OCI-LY1 (cell line): Measurements from ENCODE around the gene SLC9A7.

Source experiments
- H2AFZ ChIP-seq: fragments of 200-600 bp; sonication (generic), shearing (Covaris generic); 2 replicates; pipeline ENCODE4 v1.6.0; 2014; ENCODE audit warnings: antibody characterized with exemption, mild to moderate bottlenecking, low read length
- H3F3A ChIP-seq: fragments of 200-600 bp; sonication (generic), shearing (Covaris generic); 2 replicates; pipeline ENCODE4 v1.6.0; 2014; ENCODE audit warnings: mild to moderate bottlenecking, antibody characterized with exemption, low read length, moderate library complexity; ENCODE audit not compliant: insufficient read depth
- H3K27ac ChIP-seq: fragments of 200-600 bp; sonication (generic); 2 replicates; pipeline ENCODE4 v1.5.1; 2014; ENCODE audit warnings: low read length, mixed run types, mild to moderate bottlenecking, low read depth; ENCODE audit not compliant: poor library complexity, severe bottlenecking
- H3K27me3 ChIP-seq: fragments of 200-600 bp; sonication (generic); 2 replicates; pipeline ENCODE4 v1.6.0; 2014; ENCODE audit warnings: antibody characterized with exemption, mild to moderate bottlenecking, low read length, moderate library complexity; ENCODE audit not compliant: insufficient read depth
- H3K36me3 ChIP-seq: fragments of 200-600 bp; sonication (generic); 2 replicates; pipeline ENCODE4 v1.6.1; 2014; ENCODE audit warnings: mild to moderate bottlenecking, antibody characterized with exemption, low read length, moderate library complexity, mixed read lengths; ENCODE audit not compliant: insufficient read depth
- H3K4me1 ChIP-seq: fragments of 200-600 bp; sonication (generic); 2 replicates; pipeline ENCODE4 v1.5.1; 2014; ENCODE audit warnings: mild to moderate bottlenecking, low read length, moderate library complexity; ENCODE audit not compliant: insufficient read depth, severe bottlenecking
- H3K4me2 ChIP-seq: fragments of 200-600 bp; sonication (generic), shearing (Covaris generic); 2 replicates; pipeline ENCODE4 v1.6.1; 2014; ENCODE audit warnings: low read length
- H3K4me3 ChIP-seq: fragments of 200-600 bp; sonication (generic); 2 replicates; pipeline ENCODE4 v1.5.1; 2014; ENCODE audit warnings: low read length, low read depth, mild to moderate bottlenecking, mixed read lengths; ENCODE audit not compliant: poor library complexity, severe bottlenecking
- H3K79me2 ChIP-seq: fragments of 200-600 bp; shearing (Covaris generic); 2 replicates; pipeline ENCODE4 v1.6.1; 2016; ENCODE audit warnings: mixed run types, low read length, mixed read lengths; ENCODE audit not compliant: insufficient read depth
- H3K9ac ChIP-seq: fragments of 200-600 bp; sonication (generic), shearing (Covaris generic); 2 replicates; pipeline ENCODE4 v1.6.1; 2014; ENCODE audit warnings: mild to moderate bottlenecking, low read length, mixed read lengths
- H3K9me2 ChIP-seq: fragments of 200-600 bp; sonication (generic), shearing (Covaris generic); 2 replicates; pipeline ENCODE4 v1.6.1; 2014; ENCODE audit warnings: low read depth, mild to moderate bottlenecking, low read length, mixed read lengths
- H3K9me3 ChIP-seq: fragments of 200-600 bp; shearing (Covaris generic); 2 replicates; pipeline ENCODE4 v1.6.1; 2014; ENCODE audit warnings: low read length, mixed read lengths
- H4K20me1 ChIP-seq: fragments of 200-600 bp; sonication (generic), shearing (Covaris generic); 2 replicates; pipeline ENCODE4 v1.6.0; 2016; ENCODE audit warnings: mild to moderate bottlenecking, low read length; ENCODE audit not compliant: insufficient read depth
- EZH2 ChIP-seq: fragments of 200-600 bp; sonication (generic), shearing (Covaris generic); IDR thresholded peaks from 2 replicates; pipeline ENCODE4 v1.8.0; 2017; ENCODE audit warnings: borderline replicate concordance, mixed run types, mild to moderate bottlenecking, antibody characterized with exemption, low read length, moderate library complexity, mixed read lengths
- TF ChIP-seq, protein P1 (sequence below): fragments of 200-600 bp; sonication (generic), shearing (Covaris generic); IDR thresholded peaks from 2 replicates; pipeline ENCODE4 v1.5.1; 2017; ENCODE audit warnings: mild to moderate bottlenecking, antibody characterized with exemption, low read length, moderate library complexity, mixed read lengths

SLC9A7 gene

GRCh38 chrX:46676399-46677356, 82.2 kb downstream of the SLC9A7 start:
- no peak overlapping the region for H3K9ac ChIP-seq
- no peak overlapping the region for H2AFZ ChIP-seq
- H3K4me3 ChIP-seq: no peak overlapping the region
- H3F3A ChIP-seq: no peaks in the 10 kb centered on the region
- H3K27ac ChIP-seq: no peak overlapping the region
- H3K79me2 ChIP-seq: no peaks in the 10 kb centered on the region
- TF ChIP-seq, protein P1, sequence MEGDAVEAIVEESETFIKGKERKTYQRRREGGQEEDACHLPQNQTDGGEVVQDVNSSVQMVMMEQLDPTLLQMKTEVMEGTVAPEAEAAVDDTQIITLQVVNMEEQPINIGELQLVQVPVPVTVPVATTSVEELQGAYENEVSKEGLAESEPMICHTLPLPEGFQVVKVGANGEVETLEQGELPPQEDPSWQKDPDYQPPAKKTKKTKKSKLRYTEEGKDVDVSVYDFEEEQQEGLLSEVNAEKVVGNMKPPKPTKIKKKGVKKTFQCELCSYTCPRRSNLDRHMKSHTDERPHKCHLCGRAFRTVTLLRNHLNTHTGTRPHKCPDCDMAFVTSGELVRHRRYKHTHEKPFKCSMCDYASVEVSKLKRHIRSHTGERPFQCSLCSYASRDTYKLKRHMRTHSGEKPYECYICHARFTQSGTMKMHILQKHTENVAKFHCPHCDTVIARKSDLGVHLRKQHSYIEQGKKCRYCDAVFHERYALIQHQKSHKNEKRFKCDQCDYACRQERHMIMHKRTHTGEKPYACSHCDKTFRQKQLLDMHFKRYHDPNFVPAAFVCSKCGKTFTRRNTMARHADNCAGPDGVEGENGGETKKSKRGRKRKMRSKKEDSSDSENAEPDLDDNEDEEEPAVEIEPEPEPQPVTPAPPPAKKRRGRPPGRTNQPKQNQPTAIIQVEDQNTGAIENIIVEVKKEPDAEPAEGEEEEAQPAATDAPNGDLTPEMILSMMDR: no peak
- no peak for TF ChIP-seq EZH2
- no peaks in the 10 kb centered on the region for H3K4me1 ChIP-seq
- H4K20me1 ChIP-seq: no peaks in the 10 kb centered on the region
- H3K9me3 ChIP-seq: no peaks in the 10 kb centered on the region
- peaks cover 43% of the 10 kb centered on the region for H3K36me3 ChIP-seq
- H3K9me2 ChIP-seq: no peaks in the 10 kb centered on the region
- H3K27me3 ChIP-seq: no peaks in the 10 kb centered on the region
- H3K4me2 ChIP-seq: no peak overlapping the region

- no peaks in the 10 kb centered on the region for H3K4me1 ChIP-seq
- no peak for TF ChIP-seq EZH2
- TF ChIP-seq, protein P1: no peak
- H3K79me2 ChIP-seq: no peaks in the 10 kb centered on the region
- H2AFZ ChIP-seq: no peak overlapping the region
- no peaks in the 10 kb centered on the region for H3K9me2 ChIP-seq
- H3K9me3 ChIP-seq: no peaks in the 10 kb centered on the region
- H3K4me2 ChIP-seq: no peak overlapping the region
- no peak overlapping the region for H3K4me3 ChIP-seq
- H3K27me3 ChIP-seq: no peaks in the 10 kb centered on the region
- no peak overlapping the region for H3K27ac ChIP-seq
- peaks cover 33% of the 10 kb centered on the region; the same call in 1 of the 2 replicates for H3K36me3 ChIP-seq
- no peaks in the 10 kb centered on the region for H4K20me1 ChIP-seq
- no peak overlapping the region for H3K9ac ChIP-seq
- H3F3A ChIP-seq: no peaks in the 10 kb centered on the region
Measured at GRCh38 chrX:46673620-46674359, 85.1 kb downstream of the SLC9A7 start.

- Histone ChIP-seq H2AFZ (no peak overlapping the region), H3K27ac (no peak overlapping the region), H3K36me3 (peaks cover 30% of the 10 kb centered on the region; the same call in 1 of the 2 replicates), H3K4me3 (no peak overlapping the region), H3K79me2 (no peaks in the 10 kb centered on the region), H3K4me1 (no peaks in the 10 kb centered on the region), H3K9me3 (no peaks in the 10 kb centered on the region), H3K4me2 (no peak overlapping the region), H3K27me3 (no peaks in the 10 kb centered on the region), H3K9ac (no peak overlapping the region), H3K9me2 (no peaks in the 10 kb centered on the region), H4K20me1 (no peaks in the 10 kb centered on the region), H3F3A (no peaks in the 10 kb centered on the region)
- no peak for TF ChIP-seq EZH2
- TF ChIP-seq, protein P1: no peak
Measured at GRCh38 chrX:46670316-46670715, 88.6 kb downstream of the SLC9A7 start.
